Measurements from ENCODE around the gene NR1D2. TPM values are rescaled to one million over a fixed set of nuclear protein-coding genes. Genes with fewer than 3 reads are reported as not detected.

NR1D2 gene
- total and polyA plus RNA-seq, 2 of the 13 experiments (the other 11 are each of a cell fraction or from before 2014, with no cell fraction given): 5.3 to 8.1 TPM

DNA sequence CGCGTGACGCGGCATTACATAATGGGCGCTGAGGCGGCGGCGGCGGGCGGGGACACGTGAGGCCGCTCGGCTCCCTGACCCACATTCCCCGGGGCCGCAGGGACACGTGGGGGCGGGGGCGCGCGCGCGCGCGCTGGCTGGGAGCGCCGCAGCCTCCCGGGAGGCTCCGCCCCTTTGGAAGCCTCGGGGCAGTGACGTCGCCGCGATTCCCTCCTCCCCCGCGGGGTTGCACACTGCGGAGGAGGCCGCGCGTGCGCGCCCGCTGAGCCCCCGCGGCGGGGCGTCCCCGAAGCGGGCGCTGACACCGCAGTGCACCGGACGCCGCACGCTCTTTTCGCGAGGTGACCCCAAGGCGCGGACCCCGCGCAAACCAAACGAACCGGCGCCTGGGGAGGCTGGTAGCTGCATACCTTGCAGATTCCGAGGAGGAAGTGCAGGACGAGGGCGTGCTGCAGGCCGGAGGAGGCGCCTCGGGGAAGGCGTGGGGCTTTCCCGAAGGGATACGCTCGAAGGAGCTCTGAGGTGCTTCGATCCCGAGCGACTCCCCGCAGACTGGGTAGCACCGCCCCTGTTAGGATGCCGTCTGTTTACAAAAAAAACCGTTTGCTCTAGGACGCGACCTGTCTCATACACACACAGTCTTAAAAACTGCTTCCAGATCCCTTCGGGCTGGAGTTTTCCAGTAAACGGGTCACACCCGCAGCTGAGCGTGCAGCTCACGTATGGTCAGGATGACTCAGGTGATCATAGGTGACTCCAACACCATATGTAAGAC is 1.0 kb downstream of the NR1D2 start (continued):
- 0 out of 2 replicates have a peak, but pooled peaks have one; percentile 84 for TF ChIP-seq ZNF674 (CRISPR knock-in tag; IDR thresholded peaks at IDR 0.05; ENCODE audit: low read depth)
- TF ChIP-seq ZSCAN31 (CRISPR knock-in tag; IDR thresholded peaks at IDR 0.05; ENCODE audit: low read depth): peak; percentile 78; the same call in 1 of the 2 replicates
- peak; percentile 99 for TF ChIP-seq NPAS2 (CRISPR knock-in tag; IDR thresholded peaks at IDR 0.05; ENCODE audit: borderline replicate concordance)
- 0 out of 2 replicates have a peak, but pooled peaks have one; percentile 88 for TF ChIP-seq GLI4 (CRISPR knock-in tag; IDR thresholded peaks at IDR 0.05; ENCODE audit: borderline replicate concordance)
- no peak for TF ChIP-seq ARHGAP35 (CRISPR knock-in tag; IDR thresholded peaks at IDR 0.05; ENCODE audit: borderline replicate concordance)
- TF ChIP-seq ASH2L (IDR thresholded peaks at IDR 0.05; ENCODE audit: insufficient read length, low read depth, low read length): peak; percentile 89
- TF ChIP-seq FOXA1 (IDR thresholded peaks at IDR 0.05): no peak
- TF ChIP-seq FOXA1 (CRISPR knock-in tag; IDR thresholded peaks at IDR 0.05): no peak
- peak; percentile 70; the same call in 1 of the 2 replicates for TF ChIP-seq DNMT1 (CRISPR knock-in tag; IDR thresholded peaks at IDR 0.05)
- no peak for TF ChIP-seq SNAPC2 (CRISPR knock-in tag; IDR thresholded peaks at IDR 0.05)
- peak; percentile 85 for TF ChIP-seq AGO1 (IDR thresholded peaks at IDR 0.05; ENCODE audit: low read depth, low read length, poor library complexity, severe bottlenecking)
- TF ChIP-seq TMF1 (CRISPR knock-in tag; IDR thresholded peaks at IDR 0.05; ENCODE audit: low read depth): peak; percentile 63; the same call in 1 of the 2 replicates
- TF ChIP-seq ZFP82 (CRISPR knock-in tag; IDR thresholded peaks at IDR 0.05; ENCODE audit: borderline replicate concordance): peak; percentile 92; the same call in 1 of the 2 replicates
- TF ChIP-seq, protein P1, sequence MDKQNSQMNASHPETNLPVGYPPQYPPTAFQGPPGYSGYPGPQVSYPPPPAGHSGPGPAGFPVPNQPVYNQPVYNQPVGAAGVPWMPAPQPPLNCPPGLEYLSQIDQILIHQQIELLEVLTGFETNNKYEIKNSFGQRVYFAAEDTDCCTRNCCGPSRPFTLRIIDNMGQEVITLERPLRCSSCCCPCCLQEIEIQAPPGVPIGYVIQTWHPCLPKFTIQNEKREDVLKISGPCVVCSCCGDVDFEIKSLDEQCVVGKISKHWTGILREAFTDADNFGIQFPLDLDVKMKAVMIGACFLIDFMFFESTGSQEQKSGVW (CRISPR knock-in tag; IDR thresholded peaks at IDR 0.05; ENCODE audit: borderline replicate concordance): 0 out of 2 replicates have a peak, but pooled peaks have one; percentile 75
- peak; percentile 77; the same call in 1 of the 2 replicates for TF ChIP-seq ZNF333 (CRISPR knock-in tag; IDR thresholded peaks at IDR 0.05; ENCODE audit: borderline replicate concordance)
- TF ChIP-seq, protein P2, sequence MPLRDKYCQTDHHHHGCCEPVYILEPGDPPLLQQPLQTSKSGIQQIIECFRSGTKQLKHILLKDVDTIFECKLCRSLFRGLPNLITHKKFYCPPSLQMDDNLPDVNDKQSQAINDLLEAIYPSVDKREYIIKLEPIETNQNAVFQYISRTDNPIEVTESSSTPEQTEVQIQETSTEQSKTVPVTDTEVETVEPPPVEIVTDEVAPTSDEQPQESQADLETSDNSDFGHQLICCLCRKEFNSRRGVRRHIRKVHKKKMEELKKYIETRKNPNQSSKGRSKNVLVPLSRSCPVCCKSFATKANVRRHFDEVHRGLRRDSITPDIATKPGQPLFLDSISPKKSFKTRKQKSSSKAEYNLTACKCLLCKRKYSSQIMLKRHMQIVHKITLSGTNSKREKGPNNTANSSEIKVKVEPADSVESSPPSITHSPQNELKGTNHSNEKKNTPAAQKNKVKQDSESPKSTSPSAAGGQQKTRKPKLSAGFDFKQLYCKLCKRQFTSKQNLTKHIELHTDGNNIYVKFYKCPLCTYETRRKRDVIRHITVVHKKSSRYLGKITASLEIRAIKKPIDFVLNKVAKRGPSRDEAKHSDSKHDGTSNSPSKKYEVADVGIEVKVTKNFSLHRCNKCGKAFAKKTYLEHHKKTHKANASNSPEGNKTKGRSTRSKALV (CRISPR knock-in tag; IDR thresholded peaks at IDR 0.05): peak; percentile 34; the same call in 1 of the 2 replicates
- TF ChIP-seq NFKB2 (CRISPR knock-in tag; IDR thresholded peaks at IDR 0.05; ENCODE audit: borderline replicate concordance): peak; percentile 63; the same call in 1 of the 2 replicates
- no peak for TF ChIP-seq NR2F6 (IDR thresholded peaks at IDR 0.05)
- TF ChIP-seq NR2F6 (CRISPR knock-in tag; IDR thresholded peaks at IDR 0.05): peak; percentile 34; the same call in 1 of the 2 replicates
- TF ChIP-seq, protein P3, sequence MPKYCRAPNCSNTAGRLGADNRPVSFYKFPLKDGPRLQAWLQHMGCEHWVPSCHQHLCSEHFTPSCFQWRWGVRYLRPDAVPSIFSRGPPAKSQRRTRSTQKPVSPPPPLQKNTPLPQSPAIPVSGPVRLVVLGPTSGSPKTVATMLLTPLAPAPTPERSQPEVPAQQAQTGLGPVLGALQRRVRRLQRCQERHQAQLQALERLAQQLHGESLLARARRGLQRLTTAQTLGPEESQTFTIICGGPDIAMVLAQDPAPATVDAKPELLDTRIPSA (CRISPR knock-in tag; IDR thresholded peaks at IDR 0.05; ENCODE audit: borderline replicate concordance): peak; percentile 49; the same call in 1 of the 2 replicates
- TF ChIP-seq, protein P4, sequence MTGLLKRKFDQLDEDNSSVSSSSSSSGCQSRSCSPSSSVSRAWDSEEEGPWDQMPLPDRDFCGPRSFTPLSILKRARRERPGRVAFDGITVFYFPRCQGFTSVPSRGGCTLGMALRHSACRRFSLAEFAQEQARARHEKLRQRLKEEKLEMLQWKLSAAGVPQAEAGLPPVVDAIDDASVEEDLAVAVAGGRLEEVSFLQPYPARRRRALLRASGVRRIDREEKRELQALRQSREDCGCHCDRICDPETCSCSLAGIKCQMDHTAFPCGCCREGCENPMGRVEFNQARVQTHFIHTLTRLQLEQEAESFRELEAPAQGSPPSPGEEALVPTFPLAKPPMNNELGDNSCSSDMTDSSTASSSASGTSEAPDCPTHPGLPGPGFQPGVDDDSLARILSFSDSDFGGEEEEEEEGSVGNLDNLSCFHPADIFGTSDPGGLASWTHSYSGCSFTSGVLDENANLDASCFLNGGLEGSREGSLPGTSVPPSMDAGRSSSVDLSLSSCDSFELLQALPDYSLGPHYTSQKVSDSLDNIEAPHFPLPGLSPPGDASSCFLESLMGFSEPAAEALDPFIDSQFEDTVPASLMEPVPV (CRISPR knock-in tag; IDR thresholded peaks at IDR 0.05): peak; percentile 78
- TF ChIP-seq NFE2L1 (CRISPR knock-in tag; IDR thresholded peaks at IDR 0.05; ENCODE audit: borderline replicate concordance): peak; percentile 65; the same call in 1 of the 2 replicates
- TF ChIP-seq, protein P5, sequence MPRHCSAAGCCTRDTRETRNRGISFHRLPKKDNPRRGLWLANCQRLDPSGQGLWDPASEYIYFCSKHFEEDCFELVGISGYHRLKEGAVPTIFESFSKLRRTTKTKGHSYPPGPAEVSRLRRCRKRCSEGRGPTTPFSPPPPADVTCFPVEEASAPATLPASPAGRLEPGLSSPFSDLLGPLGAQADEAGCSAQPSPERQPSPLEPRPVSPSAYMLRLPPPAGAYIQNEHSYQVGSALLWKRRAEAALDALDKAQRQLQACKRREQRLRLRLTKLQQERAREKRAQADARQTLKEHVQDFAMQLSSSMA (CRISPR knock-in tag; IDR thresholded peaks at IDR 0.05): peak; percentile 48

Measured in HepG2 (cell line).